Activated CD4-positive, alpha-beta memory T cell treated with anti-CD3 and anti-CD28 coated beads, Interleukin-2, amount 10 ng/mL, durations not matched to agents 7 days and 5 days (primary cell): Measurements from ENCODE around the gene COL11A1. TPM values are rescaled to one million over a fixed set of nuclear protein-coding genes. Genes with fewer than 3 reads are reported as not detected.
"Not testable (repeated sequence)": the region's sequence is repeated elsewhere in the genome, so short reads cannot be mapped to it uniquely, and the experiment has no call there.

Experiments
- CTCF ChIA-PET: fragments of 350-600 bp; sonication (Branson Sonifier 250); formaldehyde crosslinking; loops from one replicate; lab custom pipeline; 2021; ENCODE audit warnings: antibody characterized with exemption, inconsistent platforms; lab: Charles Lee
- POLR2A ChIA-PET: fragments of 350-600 bp; sonication (Branson Sonifier 250); formaldehyde crosslinking; loops from one replicate; lab custom pipeline; 2021; ENCODE audit warnings: antibody characterized with exemption; lab: Charles Lee
- DNase-seq: peaks from one replicate; pipeline ENCODE4 v3.0.0-alpha.2; 2020
- H3K27ac Mint-ChIP-seq: one replicate; pipeline ENCODE4 v1.8.0; 2021; ENCODE audit warnings: mild to moderate bottlenecking, mixed read lengths
- H3K27me3 Mint-ChIP-seq: one replicate; pipeline ENCODE4 v1.8.0; 2021; ENCODE audit warnings: mixed read lengths
- H3K36me3 Mint-ChIP-seq: one replicate; pipeline ENCODE4 v1.8.0; 2021; ENCODE audit warnings: low read depth, mixed read lengths
- H3K4me1 Mint-ChIP-seq: one replicate; pipeline ENCODE4 v1.8.0; 2021; ENCODE audit warnings: mixed read lengths
- H3K4me3 Mint-ChIP-seq: one replicate; pipeline ENCODE4 v1.8.0; 2021; ENCODE audit warnings: mild to moderate bottlenecking, mixed read lengths
- H3K9me3 Mint-ChIP-seq: one replicate; pipeline ENCODE4 v1.8.0; 2021; ENCODE audit warnings: mixed read lengths
- total RNA-seq, 2 experiments: library from RNA; stranded (reverse); gene quantifications; one replicate each; pipeline ENCODE4 v1.2.3, GENCODE V29; 2021

The COL11A1 gene
- total RNA-seq, 2 experiments from 2014 or later = not detected

- CTCF ChIA-PET = no interaction called here
- no peak overlapping the region for H3K4me3 Mint-ChIP-seq
- H3K4me1 Mint-ChIP-seq = no peaks in the 10 kb centered on the region
- no peaks in the 10 kb centered on the region for H3K9me3 Mint-ChIP-seq
- no peaks in the 10 kb centered on the region for H3K36me3 Mint-ChIP-seq
- DNase-seq = no peak
- POLR2A ChIA-PET = no interaction called here
- H3K27me3 Mint-ChIP-seq = no peaks in the 10 kb centered on the region
- no peak overlapping the region for H3K27ac Mint-ChIP-seq
These were observed 51.9 kb downstream of the COL11A1 start for GRCh38 chr1:103056423-103056822.

GRCh38 chr1:103028110-103028509 is 80.2 kb downstream of the COL11A1 start:
- H3K4me1 Mint-ChIP-seq, H3K27me3 Mint-ChIP-seq, H3K27ac Mint-ChIP-seq, H3K9me3 Mint-ChIP-seq, CTCF ChIA-PET, H3K4me3 Mint-ChIP-seq, DNase-seq, H3K36me3 Mint-ChIP-seq, POLR2A ChIA-PET: not testable (repeated sequence)

GRCh38 chr1:103025858-103026409 is 82.4 kb downstream of the COL11A1 start:
- DNase-seq = no peak
- H3K4me3 Mint-ChIP-seq = no peak overlapping the region
- H3K27me3 Mint-ChIP-seq = no peaks in the 10 kb centered on the region
- ChIA-PET POLR2A (no interaction called here), CTCF (no interaction called here)
- H3K9me3 Mint-ChIP-seq = no peaks in the 10 kb centered on the region
- H3K4me1 Mint-ChIP-seq = no peaks in the 10 kb centered on the region
- H3K36me3 Mint-ChIP-seq = no peaks in the 10 kb centered on the region
- no peak overlapping the region for H3K27ac Mint-ChIP-seq

- Mint-ChIP-seq H3K4me1 (no peaks in the 10 kb centered on the region), H3K27me3 (no peaks in the 10 kb centered on the region), H3K4me3 (no peak overlapping the region), H3K9me3 (no peaks in the 10 kb centered on the region), H3K27ac (no peak overlapping the region), H3K36me3 (no peaks in the 10 kb centered on the region)
- POLR2A ChIA-PET = no interaction called here
- CTCF ChIA-PET = no interaction called here
- no peak for DNase-seq
These were observed 84.3 kb downstream of the COL11A1 start for GRCh38 chr1:103024051-103024450.

GRCh38 chr1:103002005-103002404 is 106.3 kb downstream of the COL11A1 start:
- DNase-seq = no peak
- CTCF ChIA-PET = no interaction called here
- no peaks in the 10 kb centered on the region for H3K9me3 Mint-ChIP-seq
- no peaks in the 10 kb centered on the region for H3K36me3 Mint-ChIP-seq
- POLR2A ChIA-PET = no interaction called here
- H3K4me3 Mint-ChIP-seq = no peak overlapping the region
- no peaks in the 10 kb centered on the region for H3K27me3 Mint-ChIP-seq
- no peaks in the 10 kb centered on the region for H3K4me1 Mint-ChIP-seq
- H3K27ac Mint-ChIP-seq = no peak overlapping the region

GRCh38 chr1:102978874-102979273 is 129.4 kb downstream of the COL11A1 start:
- Mint-ChIP-seq H3K9me3 (no peaks in the 10 kb centered on the region), H3K4me3 (no peak overlapping the region), H3K27me3 (no peaks in the 10 kb centered on the region), H3K27ac (no peak overlapping the region), H3K36me3 (no peaks in the 10 kb centered on the region), H3K4me1 (no peaks in the 10 kb centered on the region)
- ChIA-PET POLR2A (no interaction called here), CTCF (no interaction called here)
- no peak for DNase-seq

- no peaks in the 10 kb centered on the region for H3K9me3 Mint-ChIP-seq
- H3K4me1 Mint-ChIP-seq = no peaks in the 10 kb centered on the region
- no peak overlapping the region for H3K27ac Mint-ChIP-seq
- CTCF ChIA-PET = no interaction called here
- no peaks in the 10 kb centered on the region for H3K36me3 Mint-ChIP-seq
- DNase-seq = no peak
- no peaks in the 10 kb centered on the region for H3K27me3 Mint-ChIP-seq
- POLR2A ChIA-PET = no interaction called here
- H3K4me3 Mint-ChIP-seq = no peak overlapping the region
These were observed 131.0 kb downstream of the COL11A1 start for GRCh38 chr1:102977292-102977691.

GRCh38 chr1:102970496-102971078 is 137.7 kb downstream of the COL11A1 start:
- Mint-ChIP-seq H3K36me3 (no peaks in the 10 kb centered on the region), H3K4me1 (no peaks in the 10 kb centered on the region), H3K27ac (no peak overlapping the region), H3K27me3 (no peaks in the 10 kb centered on the region), H3K4me3 (no peak overlapping the region), H3K9me3 (no peaks in the 10 kb centered on the region)
- no peak for DNase-seq
- POLR2A ChIA-PET = no interaction called here
- CTCF ChIA-PET = interaction anchor here (1.2 to 1.9 kb wide), 4 partner anchors 9 to 545 kb away, joined by 3 to 6 read pairs (median 6); no protein-coding TSS in a partner anchor

- Mint-ChIP-seq H3K27me3 (no peaks in the 10 kb centered on the region), H3K4me3 (no peak overlapping the region), H3K9me3 (no peaks in the 10 kb centered on the region)
These were observed 140.5 kb downstream of the COL11A1 start for GRCh38 chr1:102967786-102968185.

GRCh38 chr1:102961549-102961948 is 146.8 kb downstream of the COL11A1 start:
- Mint-ChIP-seq H3K9me3 (no peaks in the 10 kb centered on the region), H3K4me1 (no peaks in the 10 kb centered on the region), H3K36me3 (no peaks in the 10 kb centered on the region), H3K27ac (no peak overlapping the region), H3K27me3 (no peaks in the 10 kb centered on the region), H3K4me3 (no peak overlapping the region)
- ChIA-PET CTCF (interaction anchor here (1.0 kb wide), 1 partner anchor 9 kb away, joined by 3 read pairs; no protein-coding TSS in a partner anchor), POLR2A (no interaction called here)
- no peak for DNase-seq

More at GRCh38 chr1:102967786-102968185, 140.5 kb downstream of the COL11A1 start:
- POLR2A ChIA-PET = no interaction called here
- no peak for DNase-seq
- Mint-ChIP-seq H3K27ac (no peak overlapping the region), H3K36me3 (no peaks in the 10 kb centered on the region), H3K4me1 (no peaks in the 10 kb centered on the region)
- CTCF ChIA-PET = no interaction called here

- no peaks in the 10 kb centered on the region for H3K27me3 Mint-ChIP-seq
- H3K36me3 Mint-ChIP-seq = no peaks in the 10 kb centered on the region
- no peaks in the 10 kb centered on the region for H3K4me1 Mint-ChIP-seq
- no peak overlapping the region for H3K4me3 Mint-ChIP-seq
- H3K27ac Mint-ChIP-seq = no peak overlapping the region
- ChIA-PET CTCF (no interaction called here), POLR2A (no interaction called here)
- no peaks in the 10 kb centered on the region for H3K9me3 Mint-ChIP-seq
- no peak for DNase-seq
These were observed 153.7 kb downstream of the COL11A1 start for GRCh38 chr1:102954576-102954975.

- Mint-ChIP-seq H3K4me3 (no peak overlapping the region), H3K27me3 (no peaks in the 10 kb centered on the region), H3K27ac (no peak overlapping the region), H3K4me1 (no peaks in the 10 kb centered on the region), H3K36me3 (no peaks in the 10 kb centered on the region), H3K9me3 (no peaks in the 10 kb centered on the region)
- no peak for DNase-seq
- ChIA-PET POLR2A (no interaction called here), CTCF (no interaction called here)
These were observed 155.9 kb downstream of the COL11A1 start for GRCh38 chr1:102952400-102952799.

GRCh38 chr1:102942324-102942723 is 166.0 kb downstream of the COL11A1 start:
- no peak for DNase-seq
- POLR2A ChIA-PET = no interaction called here
- Mint-ChIP-seq H3K27me3 (no peaks in the 10 kb centered on the region), H3K4me1 (no peaks in the 10 kb centered on the region), H3K36me3 (no peaks in the 10 kb centered on the region), H3K27ac (no peak overlapping the region), H3K9me3 (no peaks in the 10 kb centered on the region), H3K4me3 (no peak overlapping the region)
- CTCF ChIA-PET = no interaction called here

- Mint-ChIP-seq H3K9me3 (no peaks in the 10 kb centered on the region), H3K27ac (no peak overlapping the region), H3K4me3 (no peak overlapping the region), H3K27me3 (no peaks in the 10 kb centered on the region), H3K36me3 (no peaks in the 10 kb centered on the region), H3K4me1 (no peaks in the 10 kb centered on the region)
- DNase-seq = no peak
- ChIA-PET POLR2A (no interaction called here), CTCF (no interaction called here)
These were observed 166.9 kb downstream of the COL11A1 start for GRCh38 chr1:102941366-102941947.
